ENCODE data around the gene SHBG.
A peak's percentile ranks its signal among the peaks of the same experiment; 100 is the strongest.
"Not testable (repeated sequence)": the region's sequence is repeated elsewhere in the genome, so short reads cannot be mapped to it uniquely, and the experiment has no call there.

SHBG gene, protein sequence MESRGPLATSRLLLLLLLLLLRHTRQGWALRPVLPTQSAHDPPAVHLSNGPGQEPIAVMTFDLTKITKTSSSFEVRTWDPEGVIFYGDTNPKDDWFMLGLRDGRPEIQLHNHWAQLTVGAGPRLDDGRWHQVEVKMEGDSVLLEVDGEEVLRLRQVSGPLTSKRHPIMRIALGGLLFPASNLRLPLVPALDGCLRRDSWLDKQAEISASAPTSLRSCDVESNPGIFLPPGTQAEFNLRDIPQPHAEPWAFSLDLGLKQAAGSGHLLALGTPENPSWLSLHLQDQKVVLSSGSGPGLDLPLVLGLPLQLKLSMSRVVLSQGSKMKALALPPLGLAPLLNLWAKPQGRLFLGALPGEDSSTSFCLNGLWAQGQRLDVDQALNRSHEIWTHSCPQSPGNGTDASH

DNA sequence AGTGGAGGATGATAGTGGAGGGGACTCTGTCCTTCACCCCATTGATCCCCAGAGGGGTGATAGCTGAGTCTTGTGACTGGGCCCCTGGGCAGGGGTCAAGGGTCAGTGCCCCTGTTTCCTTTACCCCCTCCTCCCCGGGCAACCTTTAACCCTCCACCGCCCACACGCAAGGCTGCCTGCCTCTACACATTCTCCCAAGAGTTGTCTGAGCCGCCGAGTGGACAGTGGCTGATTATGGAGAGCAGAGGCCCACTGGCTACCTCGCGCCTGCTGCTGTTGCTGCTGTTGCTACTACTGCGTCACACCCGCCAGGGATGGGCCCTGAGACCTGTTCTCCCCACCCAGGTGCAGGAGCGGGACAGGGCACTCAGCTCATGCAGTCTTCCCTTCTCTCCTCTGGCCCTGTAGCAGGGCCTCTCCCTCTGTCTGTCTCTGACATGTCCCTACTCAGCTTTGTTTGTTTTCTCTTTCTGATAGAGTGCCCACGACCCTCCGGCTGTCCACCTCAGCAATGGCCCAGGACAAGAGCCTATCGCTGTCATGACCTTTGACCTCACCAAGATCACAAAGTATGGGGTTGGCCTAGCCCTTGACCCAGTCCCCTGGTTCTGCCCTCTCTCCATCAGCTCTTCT lies at the start of gene SHBG:
TSS of gene SHBG (plus strand) at position 197 of the 633 bp plus-strand sequence. CDS start at position 235, 38 bp downstream.
- DNase-seq: no peak

DNA sequence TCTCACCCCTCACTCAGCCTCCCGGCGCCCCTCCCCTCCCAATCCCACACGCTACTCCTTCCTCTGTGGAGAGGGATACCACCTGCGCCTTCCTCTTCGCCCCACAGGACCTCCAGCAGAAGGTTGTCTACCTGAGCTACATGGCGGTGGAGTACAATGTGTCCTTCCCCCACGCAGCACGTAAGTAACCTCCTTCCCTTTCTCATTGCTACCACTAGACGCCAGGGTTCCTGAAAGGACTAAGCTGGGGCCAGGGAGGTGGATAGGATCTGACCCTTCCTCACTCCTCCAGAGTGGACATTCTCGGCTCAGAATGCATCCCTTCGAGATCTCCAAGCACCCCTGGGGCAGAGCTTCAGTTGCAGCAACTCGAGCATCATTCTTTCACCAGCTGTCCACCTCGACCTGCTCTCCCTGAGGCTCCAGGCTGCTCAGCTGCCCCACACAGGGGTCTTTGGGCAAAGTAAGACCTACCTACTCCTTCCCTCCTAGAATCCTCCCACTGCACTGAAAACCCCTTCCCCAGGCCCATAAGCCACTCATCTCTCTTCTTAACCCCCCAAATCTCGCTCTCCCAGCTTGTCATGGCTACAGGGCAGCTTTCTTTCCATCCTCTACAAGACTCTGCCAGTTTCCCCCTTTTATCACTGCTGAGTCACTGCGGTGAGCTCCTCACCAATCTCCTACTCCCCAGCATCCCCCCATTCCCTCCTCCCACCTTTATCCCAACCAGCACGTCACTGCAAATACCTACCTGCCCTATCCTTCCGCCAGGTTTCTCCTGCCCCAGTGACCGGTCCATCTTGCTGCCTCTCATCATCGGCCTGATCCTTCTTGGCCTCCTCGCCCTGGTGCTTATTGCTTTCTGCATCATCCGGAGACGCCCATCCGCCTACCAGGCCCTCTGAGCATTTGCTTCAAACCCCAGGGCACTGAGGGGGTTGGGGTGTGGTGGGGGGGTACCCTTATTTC lies 49.0 kb upstream of the SHBG start:
- no peak for DNase-seq

DNA sequence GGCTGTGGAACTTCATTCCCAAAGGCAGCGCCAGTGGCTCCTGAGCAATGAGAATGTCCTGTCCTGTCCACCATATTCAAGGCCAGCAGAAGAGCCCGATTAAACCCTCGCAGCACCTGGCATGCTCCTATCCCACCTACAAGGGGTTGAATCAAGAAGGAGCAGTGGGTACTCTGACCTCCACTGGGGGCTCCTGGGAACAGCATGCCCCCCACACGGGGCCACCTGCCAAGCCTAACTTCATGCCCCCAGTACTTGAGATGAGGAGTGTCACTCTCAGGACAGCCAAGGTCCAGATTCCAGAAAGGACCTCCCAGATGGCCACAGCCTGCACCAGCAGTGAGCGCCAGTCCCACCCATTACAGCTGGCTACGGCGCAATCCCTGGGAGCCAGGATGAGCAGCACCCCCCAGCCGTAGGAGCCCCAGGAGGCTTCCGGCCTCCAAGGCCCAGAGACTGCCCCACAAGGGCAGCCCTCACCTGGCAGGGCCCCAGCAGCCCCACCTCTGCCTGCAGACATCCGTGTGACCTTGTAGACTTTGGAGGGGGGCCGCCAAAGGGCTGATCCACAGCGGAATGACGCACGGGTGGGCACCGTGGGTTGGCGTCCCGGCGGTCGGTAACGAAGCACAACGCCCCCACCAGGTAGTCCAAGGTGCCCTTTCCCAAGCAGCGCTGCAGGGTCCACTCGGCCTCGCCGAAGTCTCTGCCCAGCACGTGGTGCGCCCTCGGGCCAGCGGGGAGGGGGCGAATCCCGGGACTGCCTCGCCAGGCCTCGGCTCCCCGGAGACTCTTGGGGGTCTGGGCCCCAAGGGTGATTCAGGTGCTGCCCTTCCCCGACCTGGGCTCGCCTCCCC lies 47.3 kb upstream of the SHBG start:
- no peak for DNase-seq

DNA sequence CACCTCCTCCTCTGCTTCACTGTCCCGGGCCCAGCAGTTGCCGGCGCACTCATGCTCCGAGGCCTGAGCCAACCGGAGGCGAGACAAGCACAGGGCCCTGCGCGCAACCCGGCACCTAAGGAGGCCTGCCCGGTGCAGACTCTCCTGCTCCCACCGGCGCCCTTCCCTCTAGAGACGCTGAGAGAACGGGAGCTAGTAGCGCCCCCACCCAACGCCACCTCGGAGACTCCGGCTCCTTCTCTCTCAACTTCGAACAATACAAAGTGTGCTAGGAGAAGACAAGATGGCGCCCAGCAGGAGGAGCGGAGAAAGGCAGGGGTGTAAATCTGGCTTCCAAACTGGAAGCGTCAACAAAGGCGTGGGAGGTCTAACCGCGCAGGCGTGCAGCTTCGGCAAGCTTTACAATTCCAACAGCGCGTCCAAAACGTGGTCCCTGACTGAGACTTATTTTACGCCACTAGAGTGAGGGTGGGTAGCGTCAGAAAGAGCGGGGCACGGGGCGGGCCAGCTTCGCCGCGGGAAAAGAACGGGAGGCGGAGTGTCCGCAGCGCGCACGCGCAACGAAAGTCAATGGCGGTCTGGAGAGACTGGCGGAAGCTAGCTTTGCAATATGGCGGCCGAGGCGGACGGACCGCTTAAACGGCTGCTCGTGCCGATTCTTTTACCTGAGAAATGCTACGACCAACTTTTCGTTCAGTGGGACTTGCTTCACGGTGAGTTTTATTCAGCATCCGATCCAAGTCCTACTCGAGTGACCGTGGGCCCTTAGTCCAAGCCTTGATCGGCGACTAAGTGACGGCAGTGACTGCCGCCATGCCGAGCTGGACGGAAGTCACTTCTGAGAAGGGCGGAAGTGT lies 46.5 kb upstream of the SHBG start, which contains the start of gene MPDU1:
TSS of gene MPDU1 (plus strand) at position 600 of the 857 bp plus-strand sequence. CDS start at position 611, 11 bp downstream.
- peak; percentile 92 for DNase-seq

DNA sequence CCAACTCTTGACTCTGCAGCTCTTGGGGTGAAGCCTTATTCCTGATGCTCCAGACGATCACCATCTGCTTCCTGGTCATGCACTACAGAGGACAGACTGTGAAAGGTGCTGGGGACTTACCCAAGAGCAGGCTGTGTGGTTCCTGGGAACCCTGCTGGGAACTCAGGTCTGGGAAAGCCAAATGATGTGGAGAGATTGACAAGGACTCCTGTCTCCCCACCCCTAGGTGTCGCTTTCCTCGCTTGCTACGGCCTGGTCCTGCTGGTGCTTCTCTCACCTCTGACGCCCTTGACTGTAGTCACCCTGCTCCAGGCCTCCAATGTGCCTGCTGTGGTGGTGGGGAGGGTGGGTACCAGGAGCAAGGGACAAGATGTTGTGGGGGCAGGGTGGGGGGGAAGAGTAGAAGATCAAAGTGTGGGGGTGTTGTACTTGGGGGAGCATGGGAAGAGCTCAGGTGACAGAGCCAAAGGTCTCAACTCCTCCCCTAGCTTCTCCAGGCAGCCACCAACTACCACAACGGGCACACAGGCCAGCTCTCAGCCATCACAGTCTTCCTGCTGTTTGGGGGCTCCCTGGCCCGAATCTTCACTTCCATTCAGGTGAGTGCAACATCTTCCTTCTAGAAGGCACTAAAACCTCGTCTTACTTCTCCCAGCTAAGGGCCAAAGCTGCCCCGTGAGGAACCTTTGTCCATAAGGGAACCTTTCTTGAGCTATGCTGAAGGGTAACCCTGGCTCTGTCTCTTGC lies 43.1 kb upstream of the SHBG start:
- DNase-seq: no peak

DNA sequence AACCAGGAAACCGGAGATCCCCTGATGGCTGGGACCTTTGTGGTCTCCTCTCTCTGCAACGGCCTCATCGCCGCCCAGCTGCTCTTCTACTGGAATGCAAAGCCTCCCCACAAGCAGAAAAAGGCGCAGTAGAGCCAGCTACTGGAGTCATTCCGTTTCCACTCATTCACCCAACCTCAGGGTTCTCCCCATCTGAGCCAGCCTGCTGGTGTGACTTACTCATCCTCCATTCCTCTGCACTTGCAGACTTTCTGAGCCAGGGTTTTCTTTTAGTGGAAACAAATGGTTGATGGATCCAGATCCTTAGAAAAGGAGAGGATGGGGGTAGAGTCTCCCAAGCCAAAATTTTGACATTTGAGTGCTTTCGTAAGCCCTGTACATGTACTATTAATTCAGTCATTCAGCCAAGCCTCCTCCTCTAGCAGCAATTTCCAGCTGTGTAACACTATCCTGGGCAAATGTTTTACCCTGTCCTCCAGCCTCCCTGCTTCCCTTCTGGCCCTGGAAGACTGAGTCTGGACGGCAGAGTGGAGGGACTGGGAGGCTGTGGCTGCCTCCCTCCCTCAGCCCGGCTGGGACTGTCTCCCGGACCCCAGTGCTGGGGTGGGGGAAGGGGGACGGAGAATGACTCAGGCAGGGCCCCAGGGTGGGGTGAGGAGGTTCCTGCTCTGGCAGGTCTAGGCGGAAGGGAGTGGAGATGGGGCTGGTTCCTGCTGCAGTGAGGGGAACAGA lies 42.3 kb upstream of the SHBG start:
- no peak for DNase-seq

DNA sequence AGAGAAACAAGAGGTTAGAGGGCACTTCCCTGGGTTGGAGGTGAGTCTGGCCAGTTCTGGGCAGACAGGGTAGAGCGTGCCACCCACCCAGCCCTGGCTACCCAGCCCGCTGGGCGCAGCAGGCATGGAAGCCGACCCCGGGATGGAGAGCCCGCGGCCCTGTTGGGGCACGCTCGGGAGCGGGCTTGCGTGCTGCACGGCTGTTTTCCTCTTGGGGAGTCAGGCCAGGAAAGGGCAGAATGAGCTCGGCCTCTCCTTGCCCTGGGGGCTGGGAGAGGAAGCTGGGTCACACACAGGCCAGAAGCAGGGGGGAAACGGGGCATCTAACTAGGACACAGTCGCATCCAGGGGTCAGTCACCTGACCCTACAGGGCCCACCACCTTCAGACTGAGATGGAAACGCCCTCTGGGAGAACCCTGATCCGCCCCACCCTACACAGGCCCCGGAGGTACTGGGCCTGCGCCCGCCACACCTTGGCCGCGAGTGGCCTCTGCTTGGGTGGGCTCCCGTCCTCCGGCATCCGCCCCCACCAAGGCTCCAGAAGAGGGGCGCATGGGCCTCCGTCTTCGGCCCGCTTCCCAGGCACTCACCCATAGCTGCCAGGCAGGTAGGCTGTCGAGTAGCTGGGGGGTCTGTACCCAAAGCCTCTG lies 41.3 kb upstream of the SHBG start:
- DNase-seq: no peak

DNA sequence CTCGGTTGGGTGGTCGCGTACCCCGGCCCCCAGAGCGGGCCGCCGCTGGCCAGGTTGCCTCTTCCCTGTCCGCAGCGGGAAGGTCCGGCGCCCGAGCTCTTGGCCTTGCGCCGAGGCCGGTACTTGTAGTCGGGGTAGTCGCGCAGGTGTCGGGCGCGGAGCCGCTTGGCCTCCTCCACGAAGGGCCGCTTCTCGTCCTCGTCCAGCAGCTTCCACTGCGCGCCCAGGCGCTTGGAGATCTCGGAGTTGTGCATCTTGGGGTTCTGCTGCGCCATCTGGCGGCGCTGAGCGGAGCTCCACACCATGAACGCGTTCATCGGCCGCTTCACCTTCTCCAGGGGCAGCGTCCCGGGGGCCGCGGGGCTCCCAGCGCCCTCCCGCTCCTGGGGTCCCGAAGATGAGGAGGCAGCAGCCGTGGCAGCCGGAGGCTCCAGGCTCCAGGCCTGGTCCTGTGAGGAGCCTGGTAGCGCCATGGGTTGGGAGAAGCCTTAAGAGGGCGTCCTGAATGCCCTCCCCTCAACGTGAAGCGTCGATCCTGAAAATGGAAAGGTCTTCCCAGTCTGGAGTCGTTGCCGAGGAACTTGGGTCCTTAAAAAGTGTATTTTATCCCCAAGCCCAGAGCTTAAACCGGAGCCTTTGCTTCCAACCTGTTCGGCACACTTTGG lies 40.6 kb upstream of the SHBG start:
- no peak for DNase-seq

DNA sequence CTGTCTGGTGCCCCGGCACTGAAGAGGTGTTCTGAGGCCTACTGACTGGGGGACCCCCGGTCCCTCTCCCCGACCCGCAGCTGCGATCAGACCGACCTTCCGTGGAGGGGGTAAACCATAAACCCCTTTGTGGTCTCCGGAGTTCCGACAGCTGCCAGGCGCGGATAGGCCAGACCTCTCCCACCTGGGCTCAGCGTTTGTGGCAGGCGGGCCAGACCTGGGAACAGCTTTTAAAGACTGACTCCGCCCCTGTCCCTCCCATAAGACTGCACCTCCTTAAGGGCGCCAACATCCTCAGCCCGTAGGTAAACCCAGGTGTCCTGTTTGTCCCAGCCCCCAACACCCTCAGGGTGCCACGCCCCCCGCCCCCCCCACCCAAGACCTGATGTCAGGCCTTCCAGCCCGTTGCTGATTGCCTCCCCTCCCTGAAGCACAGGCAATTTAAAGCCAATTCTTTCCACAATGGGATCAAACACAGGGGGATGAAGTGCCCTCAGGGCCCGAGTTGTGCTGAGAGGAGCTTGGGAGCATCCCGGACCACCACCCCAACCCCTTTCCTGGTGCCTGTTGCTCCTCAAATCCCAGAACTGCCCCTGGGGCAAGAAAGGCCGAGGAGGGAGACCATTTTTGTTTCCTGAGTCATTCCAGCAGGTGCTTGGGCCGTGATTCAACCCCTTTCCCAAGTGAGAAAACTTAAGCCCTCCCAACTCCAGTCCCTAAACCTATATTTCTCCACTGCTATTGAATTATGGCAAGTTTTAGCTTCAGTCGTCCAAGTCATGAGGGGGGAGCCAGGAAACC lies 39.8 kb upstream of the SHBG start, which contains the start of gene SOX15:
TSS of gene SOX15 (minus strand) at position 204 of the 801 bp plus-strand sequence. CDS start 418 bp downstream, outside the sequence.
- no peak for DNase-seq

DNA sequence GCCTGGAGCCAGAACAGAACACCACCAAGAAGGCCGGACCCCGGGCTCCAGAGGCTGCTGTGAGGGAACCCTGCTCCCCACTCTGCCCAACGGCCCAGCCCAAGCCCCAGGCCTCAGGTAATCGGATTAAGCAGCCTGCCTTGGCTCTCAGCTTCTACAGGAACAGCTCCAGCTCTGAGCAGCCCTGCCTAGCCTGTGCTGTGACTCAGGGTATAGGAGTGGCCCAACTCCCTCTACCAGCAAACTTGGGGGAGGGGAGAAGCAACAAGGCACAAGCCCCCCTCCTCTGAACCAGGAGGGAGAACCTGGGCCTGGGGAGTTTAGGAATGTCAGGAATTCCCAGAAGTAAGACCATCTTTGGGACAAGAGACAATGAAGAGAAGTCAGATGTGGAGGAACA lies 39.2 kb upstream of the SHBG start:
- no peak for DNase-seq

DNA sequence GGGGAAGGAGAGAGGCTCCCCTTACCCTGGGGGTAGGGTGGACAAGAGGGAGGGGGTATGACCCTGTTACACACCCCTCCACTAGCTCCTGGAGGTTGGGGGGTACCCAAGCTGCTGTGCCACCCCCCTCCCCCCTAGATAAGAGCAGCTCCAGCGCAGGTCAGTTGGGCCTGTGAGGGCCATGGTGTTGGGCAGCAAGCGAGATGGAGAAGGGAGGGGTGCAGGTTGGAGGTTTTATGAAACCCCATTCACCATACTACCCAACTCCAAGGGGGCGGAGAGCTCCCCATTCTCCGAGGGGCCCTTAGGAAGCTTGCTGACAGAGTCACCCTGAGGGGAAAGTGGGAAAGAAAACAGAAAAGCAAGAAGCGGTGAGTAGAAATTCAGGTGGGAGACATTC lies 38.3 kb upstream of the SHBG start:
- DNase-seq: no peak

DNA sequence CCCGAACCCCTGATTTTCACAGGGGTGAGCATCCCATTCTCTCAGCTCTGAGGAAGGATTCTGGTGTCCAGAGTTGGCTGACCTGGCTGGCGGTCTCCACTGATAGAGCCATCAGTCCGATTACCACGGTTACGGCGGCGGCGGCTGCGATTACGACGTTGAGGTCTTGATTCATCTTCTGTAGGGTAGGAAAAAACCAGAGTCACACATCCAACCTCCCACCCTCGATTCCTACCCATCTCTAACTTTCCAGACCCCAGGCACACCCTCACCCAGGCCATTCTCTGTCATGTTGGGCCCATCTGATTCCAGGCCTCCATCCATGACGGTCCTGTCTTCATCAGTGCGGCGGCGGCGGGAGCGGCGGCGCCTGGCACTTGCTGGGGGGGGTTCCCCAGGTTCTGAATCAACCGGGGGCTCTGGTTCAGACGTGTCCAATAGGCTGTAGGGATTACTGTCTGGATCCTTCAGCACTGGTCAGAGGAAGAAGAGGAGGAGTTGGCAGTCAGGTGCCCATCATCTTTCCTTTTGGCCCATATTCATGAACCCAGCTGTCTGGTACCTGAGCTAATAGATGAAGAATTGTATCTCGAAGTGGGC lies 37.4 kb upstream of the SHBG start:
- DNase-seq: no peak

DNA sequence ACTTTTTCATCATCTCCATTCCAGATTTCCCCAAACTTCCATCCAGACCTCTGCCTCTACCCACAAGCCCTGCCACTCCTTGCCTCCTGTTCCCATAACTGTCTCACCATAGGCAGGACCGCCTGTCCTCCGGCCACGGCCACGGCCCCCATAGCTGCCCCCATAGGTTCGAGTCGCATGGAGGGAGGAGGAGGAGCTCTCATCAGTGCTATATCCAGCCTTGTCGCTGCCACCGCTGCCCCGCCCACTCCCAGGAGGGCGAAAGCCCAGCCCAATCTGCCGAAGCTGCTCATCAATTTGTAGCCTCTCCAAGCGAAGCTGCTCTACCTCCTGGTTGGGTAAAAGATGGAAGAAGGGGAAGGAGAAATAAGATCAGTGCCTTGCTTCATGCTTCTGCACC lies 36.6 kb upstream of the SHBG start:
- no peak for DNase-seq

DNA sequence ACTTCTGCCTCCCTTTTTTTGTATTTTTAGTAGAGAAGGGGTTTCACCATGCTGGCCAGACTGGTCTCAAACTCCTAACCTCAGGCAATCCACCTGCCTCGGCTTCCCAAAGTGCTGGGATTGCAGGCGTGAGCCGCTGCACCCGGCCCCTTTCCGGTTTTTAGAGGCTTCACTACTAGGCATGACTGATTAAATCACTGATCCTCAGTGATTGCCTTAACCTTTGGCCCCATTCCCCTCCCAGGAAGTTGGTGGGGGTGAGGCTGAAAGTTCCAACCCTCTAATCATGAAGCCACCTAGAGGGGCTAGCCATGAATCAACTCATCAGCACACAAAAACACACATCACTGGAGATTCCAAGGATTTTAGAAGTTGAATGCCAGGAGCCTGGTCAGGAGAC lies 32.4 kb upstream of the SHBG start:
- not testable (repeated sequence) for DNase-seq

DNA sequence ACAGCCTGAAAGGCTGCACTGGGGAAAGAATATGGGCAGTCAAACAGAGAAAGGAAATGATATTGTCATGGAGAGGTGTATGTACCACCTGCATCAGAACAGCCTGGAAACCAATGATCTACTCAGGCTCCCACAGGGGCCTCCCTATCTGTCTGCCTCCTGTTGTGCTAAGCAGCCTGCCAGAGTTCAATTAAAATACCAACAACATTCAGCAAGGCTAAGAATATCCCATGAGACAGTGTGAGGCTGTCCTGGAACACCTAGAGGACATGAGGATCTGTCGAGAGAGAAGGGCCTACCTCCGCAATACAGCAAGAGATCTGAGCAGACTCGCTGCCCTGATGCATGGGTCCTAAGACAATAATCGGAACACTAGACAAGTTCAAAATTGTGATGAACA lies 23.7 kb upstream of the SHBG start:
- DNase-seq: no peak

DNA sequence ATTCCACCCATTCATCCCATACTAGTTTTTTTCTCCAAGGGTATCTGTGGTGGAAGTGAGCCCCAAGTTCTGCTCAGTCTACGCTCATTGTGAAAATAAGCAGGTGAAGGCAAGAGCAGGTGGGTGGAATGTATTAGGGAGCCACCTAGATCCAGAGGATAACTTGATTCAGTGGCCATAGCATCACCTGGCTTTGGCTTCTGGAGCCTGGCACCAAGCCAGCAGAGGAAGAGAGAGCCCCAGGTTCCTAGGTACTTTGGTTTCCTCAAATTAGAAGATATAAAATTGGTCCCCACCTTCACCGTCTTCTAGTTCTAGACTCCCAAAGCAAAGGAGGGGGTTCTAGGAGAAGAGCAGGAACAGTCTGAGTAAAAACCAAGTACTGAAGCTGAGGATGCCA lies 19.3 kb upstream of the SHBG start:
- no peak for DNase-seq

DNA sequence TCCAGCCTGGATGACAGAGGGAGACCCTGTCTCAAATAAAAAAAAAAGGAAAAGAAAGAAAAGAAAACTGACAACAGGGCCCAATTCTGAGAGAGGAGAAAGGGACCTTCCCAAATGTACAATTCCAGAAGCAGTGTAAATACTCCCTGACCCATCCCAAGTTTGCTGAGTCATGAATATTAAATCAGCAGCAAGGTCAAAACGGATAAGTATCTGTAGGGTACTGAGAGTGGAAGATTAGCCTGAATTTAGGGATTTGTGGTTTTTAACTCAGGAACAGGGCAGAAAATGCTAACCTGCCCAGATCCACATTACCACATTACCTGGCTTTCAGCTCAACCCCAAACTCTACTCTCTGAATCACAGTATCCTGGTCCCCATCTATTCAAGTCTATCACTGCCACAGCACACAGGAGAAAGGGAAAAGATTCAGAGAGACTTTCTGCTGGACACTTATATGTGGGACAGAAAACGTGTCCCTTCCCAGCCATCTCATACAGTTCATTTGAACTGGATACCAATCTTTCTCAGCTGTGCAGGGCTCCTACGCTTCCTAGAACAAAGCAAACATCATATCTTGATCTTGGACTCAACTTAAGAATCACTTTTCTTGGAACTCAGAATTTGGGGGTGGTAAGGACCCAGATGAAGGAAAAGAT lies 18.2 kb upstream of the SHBG start:
- DNase-seq: no peak
